IPS DF 6.9 (cell line): ENCODE results near the gene GRK4.
"Not testable (repeated sequence)": the region's sequence is repeated elsewhere in the genome, so short reads cannot be mapped to it uniquely, and the experiment has no call there.

Experiments
- DNase-seq: peaks from one replicate; pipeline ENCODE4 v3.0.0-alpha.2; 2013; ENCODE audit warnings: low read depth, low spot score
- H3K27ac ChIP-seq: one replicate; pipeline ENCODE4 v1.5.1; 2013; ENCODE audit warnings: low read length, control low read depth
- H3K27me3 ChIP-seq: 2 replicates; pipeline ENCODE4 v1.6.1; 2013; ENCODE audit warnings: mild to moderate bottlenecking, low read length; ENCODE audit not compliant: control insufficient read depth, insufficient read depth
- H3K36me3 ChIP-seq: 2 replicates; pipeline ENCODE4 v1.6.1; 2013; ENCODE audit warnings: low read length; ENCODE audit not compliant: control insufficient read depth, insufficient read depth
- H3K4me1 ChIP-seq: 2 replicates; pipeline ENCODE4 v1.6.1; 2013; ENCODE audit warnings: low read length; ENCODE audit not compliant: control insufficient read depth, insufficient read depth
- H3K4me3 ChIP-seq: 2 replicates; pipeline ENCODE4 v1.5.1; 2013; ENCODE audit warnings: mild to moderate bottlenecking, low read length
- H3K9me3 ChIP-seq: 2 replicates; pipeline ENCODE4 v1.6.1; 2013; ENCODE audit warnings: low read length, inconsistent platforms; ENCODE audit not compliant: control insufficient read depth, insufficient read depth
- WGBS: extraction: QIAGEN DNeasy Blood & Tissue Kit; methylation state at CpG from one replicate; pipeline ENCODE4 v1.1.7; 2013; ENCODE audit warnings: mixed read lengths, missing lambda C conversion rate; ENCODE audit not compliant: insufficient read length, insufficient coverage; 5-methylcytosine and 5-hydroxymethylcytosine counted together

Gene GRK4

DNA sequence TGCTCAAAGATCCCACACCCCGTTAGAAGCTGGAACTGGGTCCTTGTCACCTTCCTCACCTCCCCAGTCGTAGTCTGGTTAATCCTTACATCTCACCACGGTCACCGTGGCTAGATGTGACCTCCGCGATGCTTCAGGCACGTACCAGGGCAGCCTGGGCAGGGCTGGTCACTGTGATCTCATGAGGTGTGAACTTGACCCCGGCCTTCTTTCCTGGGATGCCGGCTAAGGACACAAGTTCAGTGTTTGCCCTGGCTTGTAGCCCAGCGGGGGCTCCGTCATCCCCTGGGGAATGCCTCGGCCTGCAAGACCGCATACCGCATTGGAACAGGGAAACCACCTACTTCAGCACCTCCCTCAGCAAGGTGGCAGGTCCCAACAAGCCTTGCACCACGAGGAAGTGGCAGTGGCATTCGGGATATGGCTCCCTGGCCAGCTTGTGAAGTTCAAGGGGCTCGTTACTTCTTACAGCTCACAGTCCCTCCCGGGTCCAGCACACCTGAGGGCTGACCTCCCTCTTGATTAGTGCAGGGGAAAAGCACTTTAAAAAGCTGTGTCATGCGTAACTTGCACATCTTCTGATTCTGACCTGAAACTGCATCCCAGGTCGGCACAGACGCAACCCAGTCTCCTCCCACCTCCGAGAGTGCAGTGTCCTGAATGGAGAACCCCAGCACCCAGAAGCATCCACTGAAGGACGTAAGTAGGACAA, 26.1 kb upstream of the GRK4 start:
- no peak for DNase-seq
- Histone ChIP-seq H3K9me3 (no peaks in the 10 kb centered on the region), H3K27ac (no peak overlapping the region), H3K4me1 (no peaks in the 10 kb centered on the region; the same call in 1 of the 2 replicates), H3K36me3 (peaks cover 35% of the 10 kb centered on the region), H3K4me3 (no peak overlapping the region), H3K27me3 (no peaks in the 10 kb centered on the region)
- WGBS = no CpG with 5 or more reads among the region's 23 CpGs

DNA sequence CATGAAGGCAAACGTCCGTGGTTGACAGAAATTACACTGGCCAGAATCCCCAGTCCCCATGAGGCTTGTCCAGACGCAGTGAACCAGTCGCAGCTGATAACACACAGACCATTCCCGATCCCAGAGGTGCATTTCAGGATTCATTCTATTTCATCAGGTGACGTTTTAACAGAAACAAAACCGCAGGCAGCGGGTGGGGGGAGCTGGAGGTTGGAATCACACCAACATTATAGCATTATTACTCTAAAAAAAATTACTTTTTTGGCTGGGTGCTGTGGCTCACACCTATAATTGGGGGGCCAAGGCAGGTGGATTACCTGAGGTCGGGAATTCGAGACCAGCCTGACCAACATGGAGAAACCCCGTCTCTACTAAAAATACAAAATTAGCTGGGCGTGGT, 25.4 kb upstream of the GRK4 start:
- H3K27me3 ChIP-seq = no peaks in the 10 kb centered on the region
- peaks cover 42% of the 10 kb centered on the region for H3K36me3 ChIP-seq
- no peak overlapping the region for H3K27ac ChIP-seq
- H3K4me3 ChIP-seq = no peak overlapping the region
- DNase-seq = no peak
- H3K9me3 ChIP-seq = no peaks in the 10 kb centered on the region
- no peaks in the 10 kb centered on the region; the same call in 1 of the 2 replicates for H3K4me1 ChIP-seq
- WGBS = no CpG with 5 or more reads among the region's 12 CpGs

DNA sequence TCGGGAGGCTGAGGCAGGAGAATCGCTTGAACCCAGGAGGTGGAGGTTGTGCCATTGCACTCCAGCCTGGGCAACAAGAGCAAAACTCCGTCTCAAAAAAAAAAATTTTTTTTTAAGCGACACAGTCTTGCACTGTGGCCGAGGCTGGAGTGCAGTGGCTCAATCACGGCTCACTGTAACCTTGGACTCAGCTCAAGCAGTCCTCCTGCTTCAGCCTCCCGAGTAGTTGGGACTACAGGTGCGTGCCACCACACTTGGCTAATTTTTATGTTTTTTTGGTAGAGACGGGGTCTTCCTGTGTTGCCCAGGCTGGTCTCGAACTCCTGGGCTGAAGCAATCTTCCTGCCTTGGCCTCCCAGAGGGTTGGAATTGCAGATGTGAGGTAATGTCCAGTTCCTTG, 25.0 kb upstream of the GRK4 start:
- not testable (repeated sequence) for H3K4me1 ChIP-seq, DNase-seq, H3K9me3 ChIP-seq, H3K27me3 ChIP-seq, H3K27ac ChIP-seq, H3K4me3 ChIP-seq
- peaks cover 46% of the 10 kb centered on the region for H3K36me3 ChIP-seq
- WGBS = no CpG with 5 or more reads among the region's 10 CpGs

DNA sequence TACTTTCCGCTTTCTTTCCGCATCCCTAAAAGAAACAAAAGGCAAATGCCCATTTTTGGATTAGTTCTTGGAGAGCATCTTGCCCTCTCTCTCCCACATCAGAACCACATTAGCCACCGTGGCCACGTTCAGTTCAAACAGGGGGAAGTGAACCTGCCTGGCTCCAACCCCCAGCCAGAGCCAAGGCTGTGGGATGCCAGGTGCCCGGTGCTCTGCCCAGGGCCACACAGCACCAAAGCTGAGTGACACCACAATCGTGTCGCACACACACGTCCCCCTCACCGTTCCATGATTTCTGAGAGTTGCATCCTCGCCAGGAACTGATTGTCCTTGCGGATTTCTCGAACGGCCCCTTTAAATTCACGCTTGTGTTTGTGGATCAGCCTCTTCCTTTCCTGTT, 24.5 kb upstream of the GRK4 start:
- Histone ChIP-seq H3K27ac (no peak overlapping the region), H3K9me3 (no peaks in the 10 kb centered on the region), H3K27me3 (no peaks in the 10 kb centered on the region), H3K4me1 (no peaks in the 10 kb centered on the region), H3K4me3 (no peak overlapping the region), H3K36me3 (peaks cover 50% of the 10 kb centered on the region)
- no peak for DNase-seq
- WGBS = no CpG with 5 or more reads among the region's 14 CpGs

DNA sequence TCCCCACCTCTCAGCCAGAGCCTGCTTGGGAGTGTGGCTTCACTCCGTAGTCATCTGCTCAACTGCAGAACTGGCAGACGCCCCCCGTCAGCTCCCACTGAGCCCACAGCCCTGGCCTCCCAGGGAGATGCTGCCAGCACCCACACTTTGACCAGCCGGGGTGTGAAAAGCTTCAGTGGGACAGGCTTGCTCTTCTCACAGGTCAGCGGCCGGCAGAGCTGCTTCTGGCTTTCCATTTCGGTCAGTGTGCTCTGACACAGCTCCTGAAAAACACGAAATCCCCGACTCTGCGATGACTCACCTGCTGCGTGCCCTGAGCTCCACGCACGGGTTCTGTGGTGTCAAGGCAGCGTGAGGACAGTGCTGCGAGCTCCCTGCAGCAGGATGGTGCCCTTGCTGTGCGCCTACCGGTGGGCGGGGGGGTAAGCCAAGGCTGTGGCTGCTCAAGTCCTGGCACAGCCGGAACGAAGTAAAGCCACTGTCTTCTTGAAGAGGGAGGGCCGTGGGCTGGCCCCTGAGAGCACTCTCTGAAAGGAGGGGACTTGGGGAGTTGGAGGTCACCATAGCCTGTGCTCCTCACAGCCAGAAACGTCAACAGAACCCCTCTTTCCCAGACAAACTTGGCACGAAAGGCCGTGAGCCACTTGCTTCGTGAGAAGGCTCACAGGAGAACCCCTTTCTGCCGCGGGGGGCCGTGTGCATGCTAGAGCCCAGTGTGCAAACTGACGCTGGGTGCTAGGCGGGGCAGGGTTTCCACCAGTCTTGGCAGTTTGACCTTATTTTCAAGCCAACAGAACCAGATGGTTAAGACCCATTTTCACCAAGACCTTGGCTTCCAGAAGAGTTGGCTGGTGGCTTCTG, 23.8 kb upstream of the GRK4 start:
- no peaks in the 10 kb centered on the region for H3K27me3 ChIP-seq
- DNase-seq = no peak
- H3K4me1 ChIP-seq = no peaks in the 10 kb centered on the region
- H3K27ac ChIP-seq = no peak overlapping the region
- H3K9me3 ChIP-seq = no peaks in the 10 kb centered on the region
- H3K4me3 ChIP-seq = no peak overlapping the region
- peaks cover 52% of the 10 kb centered on the region for H3K36me3 ChIP-seq
- no CpG with 5 or more reads among the region's 30 CpGs for WGBS

DNA sequence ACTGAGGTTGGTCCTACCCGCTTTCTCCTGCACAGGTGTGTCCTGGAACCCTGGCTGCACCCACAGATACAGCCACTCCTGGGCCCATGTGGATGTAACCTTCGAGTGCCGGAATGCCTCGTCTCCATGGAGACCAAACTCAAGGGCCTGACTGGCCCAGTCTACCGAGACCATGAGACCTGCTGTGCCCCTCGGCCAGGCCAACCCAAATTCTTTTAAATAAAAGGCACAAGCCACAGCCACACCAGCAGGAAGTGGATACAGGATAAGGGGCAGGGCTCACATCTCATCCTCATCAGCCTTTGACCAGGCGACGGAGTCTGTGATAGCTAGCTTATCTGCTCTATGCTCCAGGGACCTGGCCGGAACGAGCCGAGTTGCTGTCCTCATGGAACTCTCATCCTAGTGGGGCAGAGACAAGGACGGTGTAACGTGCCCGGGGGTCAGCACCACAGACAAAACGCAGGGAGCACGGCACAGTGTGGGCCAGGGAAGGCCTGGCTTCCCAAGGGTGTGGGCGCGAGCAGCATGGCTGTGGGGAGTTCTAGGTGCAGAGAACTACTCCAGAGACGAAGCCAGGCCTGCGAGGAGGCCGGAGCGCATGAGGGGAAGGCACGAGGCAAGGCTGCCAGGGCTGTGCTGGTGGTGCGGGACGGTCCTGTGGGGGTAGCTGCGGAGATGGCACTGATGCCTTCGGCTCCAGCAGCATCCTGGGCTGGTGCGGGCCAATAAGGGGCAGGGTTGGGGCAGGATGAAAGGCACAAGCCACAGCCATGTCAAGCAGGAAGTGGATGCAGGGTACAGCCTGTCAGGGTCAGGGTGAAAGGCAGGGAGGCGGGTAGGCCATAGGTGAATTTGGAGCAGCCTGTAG, 22.9 kb upstream of the GRK4 start:
- no peak for DNase-seq
- no peak overlapping the region for H3K4me3 ChIP-seq
- H3K9me3 ChIP-seq = no peaks in the 10 kb centered on the region
- H3K4me1 ChIP-seq = no peaks in the 10 kb centered on the region
- peaks cover 58% of the 10 kb centered on the region for H3K36me3 ChIP-seq
- no peaks in the 10 kb centered on the region for H3K27me3 ChIP-seq
- WGBS = no CpG with 5 or more reads among the region's 29 CpGs
- no peak overlapping the region for H3K27ac ChIP-seq

DNA sequence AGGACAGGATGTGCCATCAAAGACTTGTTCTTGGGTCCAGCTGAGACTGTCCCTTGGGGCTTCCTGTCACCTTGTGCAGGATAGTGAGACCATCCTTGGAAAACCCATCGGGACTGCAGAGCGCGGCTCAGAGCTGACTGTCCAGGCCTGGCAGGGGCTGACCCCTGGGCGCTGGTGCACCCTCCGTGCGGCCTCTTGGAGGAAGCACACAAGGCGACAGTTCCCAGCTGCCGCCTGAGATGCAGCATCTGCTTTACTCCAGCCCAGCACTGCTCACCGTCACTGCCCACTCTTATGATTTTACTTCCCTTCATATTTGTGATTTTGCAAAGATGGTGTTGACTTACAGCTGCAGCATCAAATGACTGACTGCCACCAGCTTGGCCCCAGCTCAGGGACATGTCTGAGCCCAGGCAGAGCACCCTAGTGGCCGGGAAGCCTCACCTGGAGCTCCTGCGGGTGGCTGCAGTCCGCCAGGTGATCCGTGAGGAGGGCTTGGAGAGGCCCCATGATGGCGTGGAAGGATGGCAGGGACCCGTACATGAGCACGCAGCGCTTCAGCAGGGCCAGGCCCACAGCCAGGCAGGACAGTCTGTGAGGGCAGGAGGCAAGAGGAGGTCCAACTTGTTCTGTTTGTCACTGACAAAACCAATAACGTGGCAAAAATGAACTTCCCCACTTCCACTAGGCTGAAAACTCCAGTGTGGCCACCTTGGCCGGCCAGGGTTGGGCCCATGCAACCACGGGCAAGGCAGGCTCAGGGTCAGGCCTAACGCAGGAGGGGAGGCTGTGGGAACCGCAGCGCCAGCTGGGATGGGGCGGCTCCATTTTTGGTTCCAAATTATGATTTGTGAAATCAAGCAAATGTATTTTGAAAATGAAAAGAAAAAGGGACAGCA, 22.0 kb upstream of the GRK4 start:
- Histone ChIP-seq H3K27me3 (no peaks in the 10 kb centered on the region), H3K4me3 (no peak overlapping the region), H3K9me3 (no peaks in the 10 kb centered on the region), H3K36me3 (peaks cover 61% of the 10 kb centered on the region), H3K4me1 (no peaks in the 10 kb centered on the region), H3K27ac (no peak overlapping the region)
- no CpG with 5 or more reads among the region's 24 CpGs for WGBS
- no peak for DNase-seq

DNA sequence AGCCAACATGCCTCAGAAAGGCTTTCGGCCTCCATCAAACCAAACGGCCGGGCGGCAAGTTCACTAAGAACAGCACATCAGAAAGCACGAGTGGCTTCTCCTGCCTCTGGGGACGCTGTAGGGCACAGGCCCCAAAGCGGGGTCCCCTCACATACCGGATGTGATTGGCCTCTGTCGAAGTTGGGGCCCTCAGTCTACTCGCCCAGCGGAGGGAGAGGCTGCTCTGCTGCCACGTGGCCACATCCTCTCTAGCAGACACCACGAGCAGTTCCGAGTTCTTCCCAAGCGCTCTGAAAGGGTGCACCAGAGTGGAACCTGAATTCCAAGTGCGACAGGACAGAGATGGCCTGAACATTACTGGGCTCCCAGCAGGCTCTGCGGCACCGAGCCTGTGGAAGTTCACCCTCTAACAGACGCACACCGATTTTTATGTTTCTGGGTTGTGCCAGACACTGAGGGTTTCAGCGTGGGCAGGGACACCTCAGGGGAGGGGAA, 21.3 kb upstream of the GRK4 start:
- H3K4me3 ChIP-seq = no peak overlapping the region
- no peaks in the 10 kb centered on the region for H3K9me3 ChIP-seq
- H3K27me3 ChIP-seq = no peaks in the 10 kb centered on the region
- no peaks in the 10 kb centered on the region for H3K4me1 ChIP-seq
- no peak for DNase-seq
- H3K36me3 ChIP-seq = peaks cover 67% of the 10 kb centered on the region
- no CpG with 5 or more reads among the region's 21 CpGs for WGBS
- H3K27ac ChIP-seq = no peak overlapping the region

DNA sequence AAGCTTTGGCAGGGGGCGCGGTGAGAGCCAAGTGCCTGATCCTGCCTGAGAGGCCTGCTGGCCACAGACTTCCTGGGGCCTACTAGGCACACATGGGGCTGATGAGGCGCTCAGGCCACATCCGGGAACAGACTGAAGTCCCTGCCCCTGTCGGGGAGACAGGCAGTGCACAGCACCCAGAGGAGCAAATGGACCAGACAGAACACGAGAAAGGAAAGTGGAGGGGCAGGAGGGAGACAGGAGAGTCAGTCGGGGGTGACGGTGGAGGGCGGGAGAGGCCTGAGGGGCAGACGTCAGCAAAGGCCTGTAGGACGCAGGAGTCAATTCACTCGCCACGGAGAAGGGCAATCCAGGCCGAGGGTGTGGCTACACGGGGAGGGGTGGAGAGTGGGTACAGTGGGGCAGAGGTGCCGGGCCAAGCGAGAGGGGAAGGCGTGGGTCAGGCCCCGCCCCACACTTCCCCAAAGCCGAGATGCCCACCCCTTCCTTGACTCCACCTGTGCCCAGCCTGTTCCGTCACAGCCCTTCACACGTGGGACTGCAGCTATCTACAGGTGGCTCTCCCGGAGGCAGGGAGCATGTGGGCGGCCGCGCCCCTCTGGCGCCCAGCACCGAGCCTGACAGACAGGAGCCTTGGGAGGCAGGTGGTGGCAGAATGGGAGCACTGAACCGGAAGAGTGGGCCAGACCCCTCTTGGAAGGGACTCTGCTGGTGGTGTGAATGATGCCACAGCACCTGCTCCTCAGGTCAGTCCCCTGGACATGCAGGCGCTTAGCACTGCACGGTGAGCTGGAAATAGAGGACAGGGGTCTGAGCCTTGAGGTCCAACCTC, 20.6 kb upstream of the GRK4 start:
- no peak for DNase-seq
- Histone ChIP-seq H3K4me3 (no peak overlapping the region), H3K27ac (no peak overlapping the region), H3K36me3 (peaks cover 73% of the 10 kb centered on the region), H3K4me1 (no peaks in the 10 kb centered on the region), H3K9me3 (no peaks in the 10 kb centered on the region), H3K27me3 (no peaks in the 10 kb centered on the region)
- no CpG with 5 or more reads among the region's 31 CpGs for WGBS
